Measurements from ENCODE around the gene GFOD2.

Gene GFOD2

DNA sequence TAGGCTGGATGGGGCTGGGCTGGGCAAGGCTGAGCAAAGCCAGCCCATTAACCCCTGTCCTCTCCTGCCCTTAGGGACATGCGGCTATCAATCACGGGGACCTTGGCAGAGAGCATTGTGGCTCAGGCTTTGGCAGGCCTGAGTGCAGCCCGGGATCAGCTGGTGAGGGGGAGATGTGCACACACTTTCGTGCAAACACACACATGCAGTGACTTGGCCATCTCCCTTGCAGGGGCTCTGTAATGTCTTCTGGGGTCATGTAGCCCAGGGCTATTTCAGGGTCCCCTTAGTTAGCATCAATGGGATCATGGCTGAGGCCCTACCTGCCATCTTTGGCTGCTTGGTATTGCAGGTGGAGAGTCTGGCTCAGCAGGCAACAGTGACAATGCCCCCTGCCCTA, 67.3 kb downstream of the GFOD2 start:
- Histone ChIP-seq H3K9ac (ENCODE audit: low read length) (no peak overlapping the region), H2AFZ (ENCODE audit: low read depth, low read length) (no peak overlapping the region), H3K4me1 (ENCODE audit: low read length) (no peaks in the 10 kb centered on the region), H3K79me2 (ENCODE audit: low read length) (no peaks in the 10 kb centered on the region), H3K27ac (ENCODE audit: low read length) (no peak overlapping the region), H3K9me3 (ENCODE audit: insufficient read depth, low read length) (no peaks in the 10 kb centered on the region), H4K20me1 (ENCODE audit: insufficient read depth, low read length) (no peaks in the 10 kb centered on the region), H3K36me3 (replicated peaks; ENCODE audit: low read depth, low read length) (peaks cover 21% of the 10 kb centered on the region), H3K27me3 (ENCODE audit: low read depth, low read length) (no peaks in the 10 kb centered on the region), H3K4me2 (ENCODE audit: low read length) (no peak overlapping the region), H3K4me3 (ENCODE audit: low read length) (no peak overlapping the region)
- TF ChIP-seq, protein P1, sequence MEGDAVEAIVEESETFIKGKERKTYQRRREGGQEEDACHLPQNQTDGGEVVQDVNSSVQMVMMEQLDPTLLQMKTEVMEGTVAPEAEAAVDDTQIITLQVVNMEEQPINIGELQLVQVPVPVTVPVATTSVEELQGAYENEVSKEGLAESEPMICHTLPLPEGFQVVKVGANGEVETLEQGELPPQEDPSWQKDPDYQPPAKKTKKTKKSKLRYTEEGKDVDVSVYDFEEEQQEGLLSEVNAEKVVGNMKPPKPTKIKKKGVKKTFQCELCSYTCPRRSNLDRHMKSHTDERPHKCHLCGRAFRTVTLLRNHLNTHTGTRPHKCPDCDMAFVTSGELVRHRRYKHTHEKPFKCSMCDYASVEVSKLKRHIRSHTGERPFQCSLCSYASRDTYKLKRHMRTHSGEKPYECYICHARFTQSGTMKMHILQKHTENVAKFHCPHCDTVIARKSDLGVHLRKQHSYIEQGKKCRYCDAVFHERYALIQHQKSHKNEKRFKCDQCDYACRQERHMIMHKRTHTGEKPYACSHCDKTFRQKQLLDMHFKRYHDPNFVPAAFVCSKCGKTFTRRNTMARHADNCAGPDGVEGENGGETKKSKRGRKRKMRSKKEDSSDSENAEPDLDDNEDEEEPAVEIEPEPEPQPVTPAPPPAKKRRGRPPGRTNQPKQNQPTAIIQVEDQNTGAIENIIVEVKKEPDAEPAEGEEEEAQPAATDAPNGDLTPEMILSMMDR (IDR thresholded peaks at IDR 0.05; ENCODE audit: low read depth, low read length): no peak

DNA sequence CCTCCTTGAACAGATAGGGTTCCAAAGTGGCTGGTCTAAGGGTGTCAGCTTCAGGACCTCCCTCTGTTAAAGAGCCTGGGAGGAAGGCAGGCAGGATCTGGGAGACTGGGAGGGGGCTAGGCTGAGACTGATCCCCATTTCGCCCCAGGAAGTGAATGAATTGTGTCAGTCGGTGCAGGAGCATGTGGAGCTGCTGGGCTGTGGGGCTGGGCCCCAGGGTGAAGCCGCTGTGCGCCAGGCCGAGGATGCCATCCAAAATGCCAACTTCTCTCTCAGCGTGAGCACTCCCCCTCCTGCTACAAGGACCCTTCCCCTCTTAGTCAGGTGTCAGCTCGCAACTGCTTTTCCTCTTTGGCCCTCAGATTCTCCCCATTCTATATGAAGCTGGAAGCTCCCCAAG, 68.1 kb downstream of the GFOD2 start:
- Histone ChIP-seq H3K9me3 (ENCODE audit: insufficient read depth, low read length) (no peaks in the 10 kb centered on the region), H4K20me1 (ENCODE audit: insufficient read depth, low read length) (no peaks in the 10 kb centered on the region), H3K27me3 (ENCODE audit: low read depth, low read length) (no peaks in the 10 kb centered on the region), H3K36me3 (replicated peaks; ENCODE audit: low read depth, low read length) (peaks cover 13% of the 10 kb centered on the region), H2AFZ (ENCODE audit: low read depth, low read length) (no peak overlapping the region), H3K9ac (ENCODE audit: low read length) (no peak overlapping the region), H3K4me2 (ENCODE audit: low read length) (no peak overlapping the region), H3K4me3 (ENCODE audit: low read length) (no peak overlapping the region), H3K4me1 (ENCODE audit: low read length) (no peaks in the 10 kb centered on the region), H3K79me2 (ENCODE audit: low read length) (no peaks in the 10 kb centered on the region), H3K27ac (ENCODE audit: low read length) (no peak overlapping the region)
- TF ChIP-seq, protein P1 (IDR thresholded peaks at IDR 0.05; ENCODE audit: low read depth, low read length): no peak
- no peak for TF ChIP-seq EZH2phosphoT487 (IDR thresholded peaks at IDR 0.05; ENCODE audit: low read depth)

DNA sequence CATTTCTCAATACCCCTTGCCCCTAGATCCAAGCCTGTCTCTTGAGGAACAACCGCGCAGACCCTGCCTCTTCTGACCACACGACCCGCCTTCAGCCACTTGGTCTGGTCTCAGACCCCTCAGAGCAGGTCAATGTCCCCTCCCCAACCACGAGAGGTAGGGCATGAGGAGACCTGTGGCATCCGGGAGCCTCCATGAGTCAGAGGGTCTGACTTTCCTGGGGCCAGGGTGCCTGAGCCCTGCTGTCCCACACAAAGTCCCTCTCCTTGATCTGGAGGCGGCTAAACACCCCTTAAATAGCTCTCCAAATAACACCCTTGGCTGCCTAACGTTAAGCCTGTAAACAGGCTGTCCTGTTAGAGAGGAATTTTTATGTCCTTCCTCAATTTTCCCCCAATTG, 69.1 kb downstream of the GFOD2 start:
- H3K4me3 ChIP-seq (ENCODE audit: low read length): no peak overlapping the region
- no peak overlapping the region for H3K27ac ChIP-seq (ENCODE audit: low read length)
- H3K4me1 ChIP-seq (ENCODE audit: low read length): peaks cover 6% of the 10 kb centered on the region; the same call in 1 of the 2 replicates
- H3K4me2 ChIP-seq (ENCODE audit: low read length): no peak overlapping the region
- H4K20me1 ChIP-seq (ENCODE audit: insufficient read depth, low read length): no peaks in the 10 kb centered on the region
- H3K9ac ChIP-seq (ENCODE audit: low read length): no peak overlapping the region
- no peak overlapping the region for H2AFZ ChIP-seq (ENCODE audit: low read depth, low read length)
- no peaks in the 10 kb centered on the region for H3K27me3 ChIP-seq (ENCODE audit: low read depth, low read length)
- H3K36me3 ChIP-seq (replicated peaks; ENCODE audit: low read depth, low read length): peaks cover 13% of the 10 kb centered on the region
- no peaks in the 10 kb centered on the region for H3K9me3 ChIP-seq (ENCODE audit: insufficient read depth, low read length)
- peaks cover 8% of the 10 kb centered on the region; the same call in 1 of the 2 replicates for H3K79me2 ChIP-seq (ENCODE audit: low read length)
- TF ChIP-seq, protein P1 (IDR thresholded peaks at IDR 0.05; ENCODE audit: low read depth, low read length): no peak
- no peak for TF ChIP-seq EZH2phosphoT487 (IDR thresholded peaks at IDR 0.05; ENCODE audit: low read depth)

DNA sequence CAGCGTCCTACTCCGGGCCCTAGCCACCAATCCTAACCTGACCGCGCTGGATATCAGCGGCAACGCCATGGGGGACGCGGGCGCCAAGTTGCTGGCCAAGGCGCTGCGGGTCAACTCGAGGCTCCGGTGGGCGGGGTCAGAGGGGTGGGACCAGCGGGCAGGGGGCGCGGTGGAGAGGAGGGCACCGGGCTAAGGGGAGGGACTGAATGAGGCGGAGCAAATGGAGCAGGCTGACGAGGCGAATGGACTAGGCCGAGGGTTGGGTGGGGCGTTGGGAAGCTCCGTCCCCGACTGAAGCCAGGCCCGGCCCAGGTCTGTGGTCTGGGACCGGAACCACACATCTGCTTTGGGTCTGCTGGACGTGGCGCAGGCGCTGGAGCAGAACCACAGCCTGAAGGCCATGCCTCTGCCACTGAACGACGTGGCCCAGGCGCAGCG, 69.6 kb downstream of the GFOD2 start:
- no peak overlapping the region for H3K9ac ChIP-seq (ENCODE audit: low read length)
- H3K79me2 ChIP-seq (ENCODE audit: low read length): peaks cover 8% of the 10 kb centered on the region; the same call in 1 of the 2 replicates
- H3K27me3 ChIP-seq (ENCODE audit: low read depth, low read length): no peaks in the 10 kb centered on the region
- no peak overlapping the region for H2AFZ ChIP-seq (ENCODE audit: low read depth, low read length)
- H3K36me3 ChIP-seq (replicated peaks; ENCODE audit: low read depth, low read length): peaks cover 13% of the 10 kb centered on the region
- no peak overlapping the region for H3K27ac ChIP-seq (ENCODE audit: low read length)
- H4K20me1 ChIP-seq (ENCODE audit: insufficient read depth, low read length): no peaks in the 10 kb centered on the region
- no peaks in the 10 kb centered on the region for H3K9me3 ChIP-seq (ENCODE audit: insufficient read depth, low read length)
- H3K4me1 ChIP-seq (ENCODE audit: low read length): peaks cover 6% of the 10 kb centered on the region; the same call in 1 of the 2 replicates
- TF ChIP-seq, protein P1 (IDR thresholded peaks at IDR 0.05; ENCODE audit: low read depth, low read length): no peak
- TF ChIP-seq EZH2phosphoT487 (IDR thresholded peaks at IDR 0.05; ENCODE audit: low read depth): no peak
- H3K4me2 ChIP-seq (ENCODE audit: low read length): no peak overlapping the region
- H3K4me3 ChIP-seq (ENCODE audit: low read length): no peak overlapping the region

All from OCI-LY3 (cell line).